HG03066 (cell line): ENCODE measurements around the gene CLEC19A.
"Not testable (repeated sequence)": the region's sequence is repeated elsewhere in the genome, so short reads cannot be mapped to it uniquely, and the experiment has no call there.

Source experiments
- ATAC-seq: cut with Tn5 transposase; IDR thresholded peaks from one replicate; pipeline ENCODE4 v1.9.1; 2021; ENCODE audit warnings: low read depth; ENCODE audit not compliant: unreplicated experiment

The CLEC19A gene

GRCh38 chr16:19316846-19317245 lies 31.3 kb downstream of the CLEC19A start:
- ATAC-seq, result no peak

- ATAC-seq, result not testable (repeated sequence)
Observed at GRCh38 chr16:19321186-19321585, 35.7 kb downstream of the CLEC19A start.

- no peak for ATAC-seq
Observed at GRCh38 chr16:19323596-19323995, 38.1 kb downstream of the CLEC19A start.

GRCh38 chr16:19328364-19328763 lies 42.8 kb downstream of the CLEC19A start:
- no peak for ATAC-seq

- ATAC-seq, result no peak
Observed at GRCh38 chr16:19329932-19330331, 44.4 kb downstream of the CLEC19A start.

GRCh38 chr16:19330841-19331397 lies 45.4 kb downstream of the CLEC19A start:
- ATAC-seq, result no peak

- ATAC-seq, result no peak
Observed at GRCh38 chr16:19331794-19332193, 46.3 kb downstream of the CLEC19A start.

- ATAC-seq, result no peak
Observed at GRCh38 chr16:19338335-19338734, 52.8 kb downstream of the CLEC19A start.

GRCh38 chr16:19344224-19344801 lies 58.8 kb downstream of the CLEC19A start:
- no peak for ATAC-seq

- ATAC-seq, result no peak
Observed at GRCh38 chr16:19344980-19345379, 59.4 kb downstream of the CLEC19A start.

GRCh38 chr16:19346335-19346922 lies 60.9 kb downstream of the CLEC19A start:
- no peak for ATAC-seq

- no peak for ATAC-seq
Observed at GRCh38 chr16:19348125-19348524, 62.6 kb downstream of the CLEC19A start.

GRCh38 chr16:19348578-19349315 lies 63.2 kb downstream of the CLEC19A start:
- ATAC-seq, result no peak

- no peak for ATAC-seq
Observed at GRCh38 chr16:19354371-19354770, 68.8 kb downstream of the CLEC19A start.

- ATAC-seq, result no peak
Observed at GRCh38 chr16:19356024-19356952, 70.8 kb downstream of the CLEC19A start.

GRCh38 chr16:19359556-19359955 lies 74.0 kb downstream of the CLEC19A start:
- ATAC-seq, result no peak
